ENCODE results near the gene MLLT1.

GRCh38 chr19:6216236-6216995 is 63.4 kb downstream of the MLLT1 start:
- TF ChIP-seq CTCF (IDR thresholded peaks at IDR 0.05; ENCODE audit: low read depth, low read length) (no peak), POLR2A (IDR thresholded peaks at IDR 0.05; ENCODE audit: extremely low read depth, insufficient read length) (no peak), MAX (IDR thresholded peaks at IDR 0.05; ENCODE audit: low read depth, low read length) (no peak)
